ENCODE data around the gene ARF6. TPM values are rescaled to one million over a fixed set of nuclear protein-coding genes. Genes with fewer than 3 reads are reported as not detected.
A peak's percentile ranks its signal among the peaks of the same experiment; 100 is the strongest.
"Not testable (repeated sequence)": the region's sequence is repeated elsewhere in the genome, so short reads cannot be mapped to it uniquely, and the experiment has no call there.

ARF6 gene
- total RNA-seq, 1 donor = 53.3 TPM

GRCh38 chr14:49936246-49936645 lies 43.4 kb downstream of the ARF6 start:
- not testable (repeated sequence) for DNase-seq (ENCODE audit: low read depth in 2 of 3, low spot score in 2 of 3)

GRCh38 chr14:49936882-49937281 lies 44.0 kb downstream of the ARF6 start:
- DNase-seq (ENCODE audit: low read depth in 2 of 3, low spot score in 2 of 3) = not testable (repeated sequence)

GRCh38 chr14:49939215-49939614 lies 46.3 kb downstream of the ARF6 start:
- not testable (repeated sequence) for DNase-seq (ENCODE audit: low read depth in 2 of 3, low spot score in 2 of 3)

GRCh38 chr14:49939884-49940510 lies 47.1 kb downstream of the ARF6 start:
- no peak for DNase-seq (ENCODE audit: low read depth in 2 of 3, low spot score in 2 of 3)

GRCh38 chr14:49940808-49941421 lies 48.0 kb downstream of the ARF6 start:
- peak in 2 of 3 donors; percentile 22 to 74 for DNase-seq (ENCODE audit: low read depth in 2 of 3, low spot score in 2 of 3)

- no peak for DNase-seq (ENCODE audit: low read depth in 2 of 3, low spot score in 2 of 3)
Observed at GRCh38 chr14:49942090-49942489, 49.2 kb downstream of the ARF6 start.

- DNase-seq (ENCODE audit: low read depth in 2 of 3, low spot score in 2 of 3) = no peak
Observed at GRCh38 chr14:49944501-49944900, 51.6 kb downstream of the ARF6 start.

GRCh38 chr14:49945448-49946319 lies 52.8 kb downstream of the ARF6 start:
- no peak for DNase-seq (ENCODE audit: low read depth in 2 of 3, low spot score in 2 of 3)

Small RNA genes lying within 50 kb of the gene (small RNA-seq; reads per million reads assigned to genes)
- gene RF00017 (not detected), gene RN7SL2 (0.41 reads per million), gene RN7SL3 (0.20 reads per million), gene RNU6-189P (not detected)

Other genes with a start within 250 kb of the ARF6 start
- gene POLE2, start 204.9 kb upstream of the ARF6 start, total RNA-seq = 11.3 TPM
- gene KLHDC1, start 200.0 kb upstream of the ARF6 start, total RNA-seq = 4.3 TPM
- 55.5 TPM for gene KLHDC2, start 124.9 kb upstream of the ARF6 start, total RNA-seq
- gene NEMF, start 40.3 kb upstream of the ARF6 start, total RNA-seq = 26.9 TPM
- gene VCPKMT, start 223.5 kb downstream of the ARF6 start, total RNA-seq = 5.9 TPM

Measured in hematopoietic multipotent progenitor cell (in vitro differentiated cells).